Stomach (tissue), 9 donors: ENCODE data around the gene PLXNB2. TPM values are rescaled to one million over a fixed set of nuclear protein-coding genes. Genes with fewer than 3 reads are reported as not detected.

Experiments used
- DNase-seq, 2 donors: peaks; one replicate each; pipeline versions ENCODE4 v3.0.0 to v3.0.0-alpha.2; 2013 to 2019
- H3K27ac ChIP-seq, 5 donors: fragments of 200-600 bp in 4 of 5; sonication (generic) in 4 of 5; one replicate each; pipeline ENCODE4 v1.5.1; 2013 to 2019; ENCODE audit warnings: mild to moderate bottlenecking in 1 of 5, moderate library complexity in 1 of 5
- H3K27me3 ChIP-seq, 3 donors: fragments of 200-600 bp; sonication (generic); one replicate each; pipeline ENCODE4 v1.5.1; 2017 to 2019; ENCODE audit warnings: mixed run types in 1 of 3
- H3K36me3 ChIP-seq, 4 donors: fragments of 200-600 bp; sonication (generic); 1 replicate in 3 of 4; 2 replicates in 1 of 4; pipeline ENCODE4 v1.5.1; 2016 to 2019
- H3K4me1 ChIP-seq, 4 donors: fragments of 200-600 bp; sonication (generic); one replicate each; pipeline ENCODE4 v1.5.1; 2016 to 2019
- H3K4me3 ChIP-seq, 4 donors: fragments of 200-600 bp; sonication (generic) in 3 of 4; one replicate each; pipeline ENCODE4 v1.5.1; 2016 to 2019; ENCODE audit warnings: mild to moderate bottlenecking in 1 of 4
- H3K9me3 ChIP-seq, 4 donors: fragments of 200-600 bp; sonication (generic); one replicate each; pipeline ENCODE4 v1.5.1; 2016 to 2019
- CTCF ChIP-seq, 7 experiments: fragments of 450-650 bp in 4 of 7; fragments of 200-600 bp in 3 of 7; sonication (generic) in 3 of 7; IDR thresholded peaks; one replicate each; pipeline ENCODE4 v1.5.1; 2016 to 2019; ENCODE audit warnings: antibody characterized with exemption in 7 of 7, control low read depth in 2 of 7, mild to moderate bottlenecking in 1 of 7
- EP300 ChIP-seq: sonication (generic); formaldehyde crosslinking; IDR thresholded peaks from one replicate; pipeline ENCODE4 v1.6.1; 2017; ENCODE audit warnings: antibody characterized with exemption
- POLR2A ChIP-seq, 4 donors: fragments of 450-650 bp; IDR thresholded peaks; one replicate each; pipeline ENCODE4 v1.6.1; 2016; ENCODE audit warnings: antibody characterized with exemption in 4 of 4, control low read depth in 2 of 4, mild to moderate bottlenecking in 1 of 4, moderate library complexity in 1 of 4
- POLR2AphosphoS5 ChIP-seq, 3 donors: sonication (generic); formaldehyde crosslinking; IDR thresholded peaks; one replicate each; pipeline ENCODE4 v1.6.1; 2016; ENCODE audit warnings: antibody characterized with exemption in 3 of 3
- WGBS, 5 donors: extraction: QIAGEN DNeasy Blood & Tissue Kit in 3 of 5; methylation state at CpG; one replicate each; pipeline versions ENCODE4 v1.1.5 to v1.1.7; 2013 to 2018; 5-methylcytosine and 5-hydroxymethylcytosine counted together
- intact Hi-C: fragments of 100-400 bp; cut with DNase I; formaldehyde crosslinking; loops from one replicate; pipeline ENCODE4 v1.15.1; 2023; ENCODE audit warnings: low total_unique reads
- polyA plus RNA-seq, 3 donors: library from polyadenylated mRNA; stranded (reverse); fragments of 200-250 nt; gene quantifications; one replicate each; pipeline ENCODE4 v1.2.3, GENCODE V29; 2013
- total RNA-seq, 5 donors: library from RNA; depleted of rRNA; stranded (reverse); fragments of >200 nt; gene quantifications; one replicate each; pipeline versions ENCODE4 v1.1.0 to v1.2.3, GENCODE V29; 2014 to 2016
- donor health status: healthy with polysubstance abuse.
- donor health status: Bipolar disorder and iron deficiency.
- donor health status: healthy.

Gene PLXNB2
- total and polyA plus RNA-seq, 8 donors, result 50.3 to 648 (median 269) TPM

GRCh38 chr22:50269573-50269969 lies 37.9 kb downstream of the PLXNB2 start:
- Histone ChIP-seq H3K36me3 (peaks cover 0 to 5% (median 0%) of the 10 kb centered on the region in 4 donors), H3K27ac (peak overlapping the region; percentile 43 to 83 (median 69)), H3K27me3 (peaks cover 0 to 36% (median 3%) of the 10 kb centered on the region in 3 donors), H3K9me3 (no peaks in the 10 kb centered on the region), H3K4me1 (peaks cover 54 to 72% (median 64%) of the 10 kb centered on the region in 4 donors), H3K4me3 (peak overlapping the region; percentile 52 to 59 (median 56))
- no peak for DNase-seq
- no peak for TF ChIP-seq POLR2AphosphoS5 (IDR thresholded peaks at IDR 0.05)
- no peak for TF ChIP-seq POLR2A (IDR thresholded peaks at IDR 0.05)
- WGBS, 5 donors, result 8 to 24% (median 17%) methylated on average over 2 to 18 of the region's 18 CpGs
- intact Hi-C loops, result no loop called here

DNA sequence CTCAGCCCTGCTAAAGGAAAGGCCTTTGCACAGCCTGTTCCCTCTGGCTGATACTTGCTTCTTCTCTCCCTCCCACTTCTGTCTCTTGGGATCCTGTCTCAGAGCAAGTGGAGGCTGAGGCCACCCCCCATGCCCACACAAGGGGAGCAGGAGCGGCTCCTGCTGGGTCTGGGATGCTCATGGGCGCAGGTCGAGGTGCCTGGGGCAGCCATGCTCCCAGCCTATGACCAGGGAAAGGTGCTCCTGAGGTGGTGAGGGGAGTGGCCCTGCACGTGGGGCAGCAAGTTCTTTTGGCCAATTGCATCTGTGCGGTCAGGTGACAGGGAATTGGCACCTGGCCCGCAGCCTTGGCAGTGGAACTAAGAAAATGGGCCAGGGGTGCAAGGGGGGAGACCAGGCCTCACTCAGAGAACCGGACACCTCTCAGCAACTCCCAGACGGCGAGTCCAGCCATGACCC lies 38.8 kb downstream of the PLXNB2 start:
- DNase-seq, result peak; percentile 81 to 82
- 16 to 36% (median 29%) methylated on average over 8 to 9 of the region's 9 CpGs for WGBS, 5 donors
- no peaks in the 10 kb centered on the region for H3K9me3 ChIP-seq
- TF ChIP-seq POLR2AphosphoS5 (IDR thresholded peaks at IDR 0.05) (no peak), POLR2A (IDR thresholded peaks at IDR 0.05) (no peak), EP300 (no peak), CTCF (IDR thresholded peaks at IDR 0.05) (no peak)
- H3K36me3 ChIP-seq, result no peaks in the 10 kb centered on the region
- H3K4me1 ChIP-seq, result peaks cover 54 to 64% (median 61%) of the 10 kb centered on the region in 4 donors
- H3K27me3 ChIP-seq, result peaks cover 0 to 39% (median 3%) of the 10 kb centered on the region in 3 donors
- intact Hi-C loops, result no loop called here
- peak overlapping the region in 3 of 5 donors; percentile 13 to 83 (median 70) for H3K27ac ChIP-seq
- H3K4me3 ChIP-seq, result no peak overlapping the region

- WGBS, 5 donors, result 8 to 37% (median 13%) methylated on average over 21 to 75 of the region's 75 CpGs
- H3K9me3 ChIP-seq, result no peaks in the 10 kb centered on the region
- H3K4me3 ChIP-seq, result peak overlapping the region; percentile 26 to 39 (median 36)
- H3K4me1 ChIP-seq, result peaks cover 54 to 65% (median 65%) of the 10 kb centered on the region in 4 donors
- no peaks in the 10 kb centered on the region for H3K36me3 ChIP-seq
- peak overlapping the region in 3 of 5 donors; percentile 4 to 83 (median 20) for H3K27ac ChIP-seq
- H3K27me3 ChIP-seq, result peaks cover 0 to 46% (median 5%) of the 10 kb centered on the region in 3 donors
- peak in 3 of 7 experiments; percentile 11 to 14 (median 13) for TF ChIP-seq CTCF (IDR thresholded peaks at IDR 0.05)
- no peak for TF ChIP-seq EP300
- TF ChIP-seq POLR2A (IDR thresholded peaks at IDR 0.05), result no peak
- TF ChIP-seq POLR2AphosphoS5 (IDR thresholded peaks at IDR 0.05), result no peak
- intact Hi-C loops, result no loop called here
- DNase-seq, result peak; percentile 72 to 88
Observed at GRCh38 chr22:50267591-50268390, 39.7 kb downstream of the PLXNB2 start.

- peaks cover 48 to 66% (median 65%) of the 10 kb centered on the region in 4 donors for H3K4me1 ChIP-seq
- H3K36me3 ChIP-seq, result no peaks in the 10 kb centered on the region
- DNase-seq, result no peak
- TF ChIP-seq EP300, result no peak
- no peak for TF ChIP-seq POLR2A (IDR thresholded peaks at IDR 0.05)
- TF ChIP-seq CTCF (IDR thresholded peaks at IDR 0.05), result no peak
- TF ChIP-seq POLR2AphosphoS5 (IDR thresholded peaks at IDR 0.05), result no peak
- peak overlapping the region in 1 of 5 donors; percentile 83 for H3K27ac ChIP-seq
- peak overlapping the region; percentile 26 to 39 (median 36) for H3K4me3 ChIP-seq
- no peaks in the 10 kb centered on the region for H3K9me3 ChIP-seq
- H3K27me3 ChIP-seq, result peaks cover 0 to 46% (median 13%) of the 10 kb centered on the region in 3 donors
- intact Hi-C loops, result no loop called here
- WGBS, 5 donors, result 57 to 78% (median 61%) methylated on average over 19 to 37 of the region's 37 CpGs
Observed at GRCh38 chr22:50266994-50267393, 40.5 kb downstream of the PLXNB2 start.
